ENCODE measurements around the gene CLCA1.

GRCh38 chr1:86521522-86521891, 52.8 kb downstream of the CLCA1 start:
- no peak for TF ChIP-seq CTCF (IDR thresholded peaks at IDR 0.05)
- no peak for TF ChIP-seq POLR2AphosphoS5 (IDR thresholded peaks at IDR 0.05; ENCODE audit: low read depth, low read length)
- TF ChIP-seq, protein P1, sequence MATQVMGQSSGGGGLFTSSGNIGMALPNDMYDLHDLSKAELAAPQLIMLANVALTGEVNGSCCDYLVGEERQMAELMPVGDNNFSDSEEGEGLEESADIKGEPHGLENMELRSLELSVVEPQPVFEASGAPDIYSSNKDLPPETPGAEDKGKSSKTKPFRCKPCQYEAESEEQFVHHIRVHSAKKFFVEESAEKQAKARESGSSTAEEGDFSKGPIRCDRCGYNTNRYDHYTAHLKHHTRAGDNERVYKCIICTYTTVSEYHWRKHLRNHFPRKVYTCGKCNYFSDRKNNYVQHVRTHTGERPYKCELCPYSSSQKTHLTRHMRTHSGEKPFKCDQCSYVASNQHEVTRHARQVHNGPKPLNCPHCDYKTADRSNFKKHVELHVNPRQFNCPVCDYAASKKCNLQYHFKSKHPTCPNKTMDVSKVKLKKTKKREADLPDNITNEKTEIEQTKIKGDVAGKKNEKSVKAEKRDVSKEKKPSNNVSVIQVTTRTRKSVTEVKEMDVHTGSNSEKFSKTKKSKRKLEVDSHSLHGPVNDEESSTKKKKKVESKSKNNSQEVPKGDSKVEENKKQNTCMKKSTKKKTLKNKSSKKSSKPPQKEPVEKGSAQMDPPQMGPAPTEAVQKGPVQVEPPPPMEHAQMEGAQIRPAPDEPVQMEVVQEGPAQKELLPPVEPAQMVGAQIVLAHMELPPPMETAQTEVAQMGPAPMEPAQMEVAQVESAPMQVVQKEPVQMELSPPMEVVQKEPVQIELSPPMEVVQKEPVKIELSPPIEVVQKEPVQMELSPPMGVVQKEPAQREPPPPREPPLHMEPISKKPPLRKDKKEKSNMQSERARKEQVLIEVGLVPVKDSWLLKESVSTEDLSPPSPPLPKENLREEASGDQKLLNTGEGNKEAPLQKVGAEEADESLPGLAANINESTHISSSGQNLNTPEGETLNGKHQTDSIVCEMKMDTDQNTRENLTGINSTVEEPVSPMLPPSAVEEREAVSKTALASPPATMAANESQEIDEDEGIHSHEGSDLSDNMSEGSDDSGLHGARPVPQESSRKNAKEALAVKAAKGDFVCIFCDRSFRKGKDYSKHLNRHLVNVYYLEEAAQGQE (IDR thresholded peaks at IDR 0.05; ENCODE audit: insufficient read depth in 1 of 2, low read depth in 2 of 2, low read length in 1 of 2) = no peak
- TF ChIP-seq SIN3A (IDR thresholded peaks at IDR 0.05; ENCODE audit: borderline replicate concordance, insufficient read depth, low read depth, low read length) = no peak
